GM18498 (cell line): ENCODE measurements around the gene PPP4R4.
"Not testable (repeated sequence)": the region's sequence is repeated elsewhere in the genome, so short reads cannot be mapped to it uniquely, and the experiment has no call there.

Experiments
- ATAC-seq: cut with Tn5 transposase; IDR thresholded peaks from one replicate; pipeline ENCODE4 v1.9.1; 2021; ENCODE audit warnings: mild to moderate bottlenecking, moderate library complexity; ENCODE audit not compliant: unreplicated experiment

Gene PPP4R4

GRCh38 chr14:94177806-94178205, 3.7 kb downstream of the PPP4R4 start:
- no peak for ATAC-seq

GRCh38 chr14:94179244-94179643, 5.1 kb downstream of the PPP4R4 start:
- no peak for ATAC-seq

- ATAC-seq, result peak; percentile 75
Observed at GRCh38 chr14:94180655-94181271, 6.6 kb downstream of the PPP4R4 start.

- no peak for ATAC-seq
Observed at GRCh38 chr14:94181835-94182234, 7.7 kb downstream of the PPP4R4 start.

GRCh38 chr14:94192536-94192935, 18.4 kb downstream of the PPP4R4 start:
- ATAC-seq, result no peak

GRCh38 chr14:94193776-94194175, 19.7 kb downstream of the PPP4R4 start:
- ATAC-seq, result no peak

- no peak for ATAC-seq
Observed at GRCh38 chr14:94196057-94196456, 21.9 kb downstream of the PPP4R4 start.

- no peak for ATAC-seq
Observed at GRCh38 chr14:94203473-94204210, 29.5 kb downstream of the PPP4R4 start.

- ATAC-seq, result no peak
Observed at GRCh38 chr14:94213021-94213420, 38.9 kb downstream of the PPP4R4 start.

- ATAC-seq, result no peak
Observed at GRCh38 chr14:94213741-94214140, 39.6 kb downstream of the PPP4R4 start.

GRCh38 chr14:94217116-94217515, 43.0 kb downstream of the PPP4R4 start:
- ATAC-seq, result no peak

- ATAC-seq, result not testable (repeated sequence)
Observed at GRCh38 chr14:94218198-94218886, 44.2 kb downstream of the PPP4R4 start.

GRCh38 chr14:94224040-94224439, 49.9 kb downstream of the PPP4R4 start:
- no peak for ATAC-seq

GRCh38 chr14:94225460-94226378, 51.6 kb downstream of the PPP4R4 start:
- ATAC-seq, result no peak

GRCh38 chr14:94227029-94227428, 52.9 kb downstream of the PPP4R4 start:
- no peak for ATAC-seq

GRCh38 chr14:94237046-94237445, 62.9 kb downstream of the PPP4R4 start:
- no peak for ATAC-seq

GRCh38 chr14:94237983-94238382, 63.9 kb downstream of the PPP4R4 start:
- ATAC-seq, result no peak

- ATAC-seq, result no peak
Observed at GRCh38 chr14:94239406-94239805, 65.3 kb downstream of the PPP4R4 start.

- no peak for ATAC-seq
Observed at GRCh38 chr14:94244182-94244581, 70.1 kb downstream of the PPP4R4 start.

- not testable (repeated sequence) for ATAC-seq
Observed at GRCh38 chr14:94264195-94264594, 90.1 kb downstream of the PPP4R4 start.

- ATAC-seq, result no peak
Observed at GRCh38 chr14:94267352-94267751, 93.2 kb downstream of the PPP4R4 start.
